Ovary (tissue), 9 donors: Measurements from ENCODE around the gene SUB1. TPM values are rescaled to one million over a fixed set of nuclear protein-coding genes. Genes with fewer than 3 reads are reported as not detected.

Experiments
- DNase-seq, 5 donors: peaks; one replicate each; pipeline ENCODE4 v3.0.0-alpha.2; 2019 to 2020
- H3K27ac ChIP-seq, 2 donors: fragments of 200-600 bp; one replicate each; pipeline versions ENCODE4 v1.5.1 to v1.8.0; 2019 to 2022
- H3K27me3 ChIP-seq: fragments of 200-600 bp; one replicate; pipeline ENCODE4 v1.8.0; 2022
- H3K36me3 ChIP-seq: fragments of 200-600 bp; sonication (generic); one replicate; pipeline ENCODE4 v1.5.1; 2019
- H3K4me1 ChIP-seq: one replicate; pipeline ENCODE4 v1.8.1; 2013; ENCODE audit warnings: mild to moderate bottlenecking, moderate library complexity; ENCODE audit not compliant: insufficient read depth
- H3K4me3 ChIP-seq: fragments of 200-600 bp; sonication (generic); one replicate; pipeline ENCODE4 v1.5.1; 2017
- H3K9me3 ChIP-seq, 2 donors: fragments of 200-600 bp in 1 of 2; sonication (generic) in 1 of 2; one replicate each; pipeline versions ENCODE4 v1.5.1 to v1.8.1; 2013 to 2019; ENCODE audit warnings: mild to moderate bottlenecking in 1 of 2, moderate library complexity in 1 of 2
- EP300 ChIP-seq: sonication (generic); formaldehyde crosslinking; IDR thresholded peaks from one replicate; pipeline ENCODE4 v1.6.1; 2017; ENCODE audit warnings: antibody characterized with exemption
- POLR2A ChIP-seq: fragments of 450-650 bp; IDR thresholded peaks from one replicate; pipeline ENCODE4 v1.6.1; 2017; ENCODE audit warnings: antibody characterized with exemption, mild to moderate bottlenecking, moderate library complexity
- WGBS, 3 donors: extraction: QIAGEN DNeasy Blood & Tissue Kit in 1 of 3; methylation state at CpG; one replicate each; pipeline versions ENCODE4 v1.1.5 to v1.1.7; 2013 to 2017; 5-methylcytosine and 5-hydroxymethylcytosine counted together
- intact Hi-C, 4 donors: fragments of 100-400 bp; cut with DNase I; formaldehyde crosslinking; loops; one replicate each; pipeline versions ENCODE4 v1.11.0 to v1.15.1; 2022 to 2023
- polyA plus RNA-seq, 2 donors: library from polyadenylated mRNA; stranded (reverse); fragments of 200-250 nt in 1 of 2; fragments of 350-450 nt in 1 of 2; fragmentation: Illumina TruSeq in 1 of 2; extraction: RNeasy Lipid Tissue Mini Kit (QIAGEN cat#74804) in 1 of 2; gene quantifications; one replicate each; pipeline ENCODE4 v1.2.3, GENCODE V29; 2013 to 2014
- total RNA-seq, 7 donors: library from RNA; depleted of rRNA in 2 of 7; stranded (reverse); fragments of >200 nt in 2 of 7; fragmentation: NEBNext Ultra II Directional in 3 of 7; extraction: Animal tissue kit (Norgen Biotek cat#: 25700) in 3 of 7; gene quantifications; one replicate each; pipeline versions ENCODE4 v1.1.0 to v1.2.4, GENCODE V29; 2016 to 2023
- TF ChIP-seq, protein P1 (sequence below), 3 donors: fragments of 450-650 bp in 2 of 3; fragments of 200-600 bp in 1 of 3; IDR thresholded peaks; one replicate each; pipeline versions ENCODE4 v1.5.1 to v1.8.0; 2016 to 2022; ENCODE audit warnings: antibody characterized with exemption in 3 of 3, mild to moderate bottlenecking in 1 of 3
- donor health status: DM: no; HTN: no; CAD: no; lungs with moderate emphysema.
- donor health status: DM: no; HTN: no; CAD: no.
- donor health status: Bipolar disorder and iron deficiency.
- donor health status: DM: yes; HTN: yes; CAD: no.
- donor health status: DM: no; HTN: no; CAD: no.
- donor health status: DM: yes; HTN: yes; CAD: no.

SUB1 gene
- total and polyA plus RNA-seq, 9 donors = 91.9 to 185 (median 124) TPM

DNA sequence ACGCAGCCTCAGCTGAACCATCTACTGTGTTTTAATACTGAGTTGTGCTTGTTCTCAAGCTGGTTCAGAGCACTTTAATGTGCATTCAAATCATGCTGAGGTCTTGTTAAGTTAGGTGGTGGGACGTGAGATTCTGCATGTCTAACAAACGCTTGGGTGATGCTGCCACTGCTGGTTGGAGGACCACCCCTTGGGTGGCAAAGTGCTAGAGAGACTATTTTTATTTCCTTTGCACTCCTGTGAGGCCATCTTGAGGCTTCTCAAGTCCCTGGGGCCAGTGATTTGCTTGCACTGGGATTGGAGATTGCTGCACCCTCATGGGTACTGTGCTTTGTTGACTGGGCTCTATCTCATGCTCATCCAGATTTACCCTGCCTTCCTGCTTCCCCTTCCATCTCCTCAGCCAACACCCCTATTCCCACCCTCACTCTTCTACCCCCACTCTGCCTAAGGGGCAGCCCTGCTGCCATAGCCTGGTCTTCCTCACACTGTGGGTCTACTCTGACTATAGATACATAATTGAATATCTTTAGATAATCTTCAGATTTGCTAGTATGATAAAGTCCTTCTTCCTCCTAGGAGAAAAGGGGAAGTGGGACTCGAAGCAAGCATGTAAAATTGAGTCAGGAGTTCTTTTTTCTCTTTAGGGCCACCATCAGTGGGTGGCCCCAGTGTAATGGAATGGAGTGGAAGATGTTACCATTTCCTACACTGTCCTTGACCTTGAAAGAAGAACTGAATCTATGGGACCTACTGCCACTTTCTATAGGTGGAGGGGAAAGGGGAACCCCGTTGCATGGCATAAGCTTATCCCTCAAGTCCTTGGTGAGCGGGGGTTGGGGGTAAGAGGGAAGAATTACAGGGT, 45.1 kb upstream of the SUB1 start:
- Histone ChIP-seq H3K4me1 (peaks cover 7% of the 10 kb centered on the region), H3K36me3 (no peaks in the 10 kb centered on the region), H3K9me3 (no peaks in the 10 kb centered on the region), H3K4me3 (no peak overlapping the region), H3K27me3 (no peaks in the 10 kb centered on the region), H3K27ac (no peak overlapping the region)
- TF ChIP-seq, protein P1, sequence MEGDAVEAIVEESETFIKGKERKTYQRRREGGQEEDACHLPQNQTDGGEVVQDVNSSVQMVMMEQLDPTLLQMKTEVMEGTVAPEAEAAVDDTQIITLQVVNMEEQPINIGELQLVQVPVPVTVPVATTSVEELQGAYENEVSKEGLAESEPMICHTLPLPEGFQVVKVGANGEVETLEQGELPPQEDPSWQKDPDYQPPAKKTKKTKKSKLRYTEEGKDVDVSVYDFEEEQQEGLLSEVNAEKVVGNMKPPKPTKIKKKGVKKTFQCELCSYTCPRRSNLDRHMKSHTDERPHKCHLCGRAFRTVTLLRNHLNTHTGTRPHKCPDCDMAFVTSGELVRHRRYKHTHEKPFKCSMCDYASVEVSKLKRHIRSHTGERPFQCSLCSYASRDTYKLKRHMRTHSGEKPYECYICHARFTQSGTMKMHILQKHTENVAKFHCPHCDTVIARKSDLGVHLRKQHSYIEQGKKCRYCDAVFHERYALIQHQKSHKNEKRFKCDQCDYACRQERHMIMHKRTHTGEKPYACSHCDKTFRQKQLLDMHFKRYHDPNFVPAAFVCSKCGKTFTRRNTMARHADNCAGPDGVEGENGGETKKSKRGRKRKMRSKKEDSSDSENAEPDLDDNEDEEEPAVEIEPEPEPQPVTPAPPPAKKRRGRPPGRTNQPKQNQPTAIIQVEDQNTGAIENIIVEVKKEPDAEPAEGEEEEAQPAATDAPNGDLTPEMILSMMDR (IDR thresholded peaks at IDR 0.05) = no peak
- TF ChIP-seq EP300 = no peak
- no peak for TF ChIP-seq POLR2A
- no peak for DNase-seq
- 94 to 97% (median 94%) methylated on average over 6 of the region's 6 CpGs for WGBS, 3 donors
- intact Hi-C loops = no loop called here

DNA sequence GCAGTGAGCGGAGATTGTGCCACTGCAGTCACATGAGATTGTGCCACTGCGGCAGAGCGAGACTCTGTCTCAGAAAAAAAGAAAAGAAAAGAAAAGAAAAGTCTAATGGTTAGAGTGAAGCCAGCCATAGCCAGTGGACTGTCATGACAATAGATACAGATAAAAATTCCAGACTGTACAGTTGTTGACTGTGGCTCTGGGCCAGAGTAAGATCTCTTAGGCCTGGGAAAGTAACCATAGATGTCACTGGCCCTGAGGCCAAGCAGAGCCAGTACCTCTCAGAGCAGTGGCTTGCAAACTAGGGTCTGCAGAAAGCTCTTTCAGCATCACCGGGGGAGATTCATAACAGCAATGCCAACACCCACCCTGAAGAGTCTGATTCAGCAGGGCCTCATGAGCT, 44.1 kb upstream of the SUB1 start:
- TF ChIP-seq, protein P1 (IDR thresholded peaks at IDR 0.05) = no peak
- TF ChIP-seq POLR2A = no peak
- no peak for TF ChIP-seq EP300
- Histone ChIP-seq H3K4me1 (peaks cover 7% of the 10 kb centered on the region), H3K9me3 (no peaks in the 10 kb centered on the region), H3K27me3 (no peaks in the 10 kb centered on the region), H3K27ac (no peak overlapping the region), H3K4me3 (no peak overlapping the region), H3K36me3 (no peaks in the 10 kb centered on the region)
- 90 to 94% (median 92%) methylated on average over 4 of the region's 4 CpGs for WGBS, 3 donors
- intact Hi-C loops = no loop called here
- no peak for DNase-seq

DNA sequence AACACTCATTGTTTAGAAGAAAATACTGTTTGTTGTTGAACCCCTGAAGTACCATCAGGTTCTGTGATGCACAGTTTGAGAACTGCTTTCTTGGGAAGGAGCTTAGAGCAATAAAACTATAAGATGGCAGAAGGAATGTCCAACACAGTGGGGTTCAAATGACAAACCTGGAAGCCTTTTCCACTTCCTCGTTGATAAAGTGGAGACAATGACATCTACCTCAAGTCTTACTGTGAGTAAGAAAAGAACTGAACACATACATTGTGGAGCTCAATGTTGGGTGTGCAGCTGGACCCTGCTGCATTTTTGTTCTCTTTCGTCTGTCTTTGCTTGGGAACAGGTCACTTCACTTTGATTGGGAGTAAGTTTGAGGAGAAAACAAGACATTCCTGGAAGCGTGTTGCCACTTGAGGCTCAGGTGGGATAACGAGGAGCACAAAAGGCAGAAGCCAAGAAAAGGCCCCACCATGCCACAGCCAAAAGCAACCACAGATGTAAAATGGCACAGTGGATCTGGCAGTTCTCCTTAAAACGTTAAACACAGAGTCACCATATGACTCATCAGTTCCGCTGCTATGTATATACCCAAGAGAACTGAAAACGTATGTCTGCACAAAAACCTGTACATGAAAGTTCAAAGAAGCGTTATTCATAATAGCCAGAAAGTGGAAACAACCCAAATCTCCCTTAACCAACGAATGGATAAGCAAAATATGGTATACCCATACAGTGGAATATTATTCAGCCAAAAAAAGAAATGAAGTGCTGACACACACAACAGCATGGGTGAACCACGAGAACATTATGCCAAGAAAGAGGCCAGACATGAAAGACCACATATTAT, 42.9 kb upstream of the SUB1 start:
- TF ChIP-seq EP300 (no peak), POLR2A (no peak)
- TF ChIP-seq, protein P1 (IDR thresholded peaks at IDR 0.05) = no peak
- 86 to 88% (median 86%) methylated on average over 10 of the region's 10 CpGs for WGBS, 3 donors
- Histone ChIP-seq H3K27me3 (no peaks in the 10 kb centered on the region), H3K36me3 (no peaks in the 10 kb centered on the region), H3K4me1 (peaks cover 7% of the 10 kb centered on the region), H3K27ac (no peak overlapping the region), H3K4me3 (no peak overlapping the region), H3K9me3 (no peaks in the 10 kb centered on the region)
- intact Hi-C loops = no loop called here
- DNase-seq = no peak

DNA sequence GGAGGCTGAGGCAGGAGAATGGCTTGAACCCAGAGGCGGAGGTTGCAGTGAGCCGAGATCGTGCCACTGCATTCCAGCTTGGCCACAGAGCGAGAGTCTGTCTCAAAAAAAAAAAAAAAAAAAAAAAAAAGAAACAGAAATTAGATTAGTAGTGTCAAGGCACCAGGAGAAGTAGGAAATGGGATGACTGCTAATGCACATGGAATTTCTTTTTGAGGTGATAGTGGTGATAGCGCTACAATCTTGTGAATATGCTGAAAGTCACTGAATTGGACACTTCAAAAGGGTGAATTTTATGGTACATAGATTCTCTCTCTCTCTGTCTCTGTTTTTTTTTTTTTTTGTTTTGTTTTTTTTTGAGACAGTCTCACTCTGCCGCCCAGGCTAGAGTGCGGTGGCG, 42.1 kb upstream of the SUB1 start:
- Histone ChIP-seq H3K9me3 (no peaks in the 10 kb centered on the region), H3K4me3 (no peak overlapping the region), H3K4me1 (peaks cover 4% of the 10 kb centered on the region), H3K27me3 (no peaks in the 10 kb centered on the region), H3K36me3 (no peaks in the 10 kb centered on the region), H3K27ac (no peak overlapping the region)
- TF ChIP-seq, protein P1 (IDR thresholded peaks at IDR 0.05) = no peak
- TF ChIP-seq POLR2A (no peak), EP300 (no peak)
- WGBS, 3 donors = 91 to 96% (median 93%) methylated on average over 8 of the region's 8 CpGs
- intact Hi-C loops = no loop called here
- no peak for DNase-seq
